PFSK-1 (cell line): Measurements from ENCODE around the gene USPL1.

Experiments
- POLR2AphosphoS5 ChIP-seq: IDR thresholded peaks from 2 replicates; pipeline ENCODE4 v1.6.1; 2012; ENCODE audit warnings: low read depth, mild to moderate bottlenecking, control low read depth, low read length, moderate library complexity
- TF ChIP-seq, protein P1 (sequence below), 2 experiments: IDR thresholded peaks; 2 replicates each; pipeline versions ENCODE4 v1.6.1 to v1.8.0; 2011 to 2012; ENCODE audit warnings: low read depth in 2 of 2, low read length in 2 of 2, control low read depth in 1 of 2, inconsistent platforms in 1 of 2, mild to moderate bottlenecking in 1 of 2, moderate library complexity in 1 of 2; ENCODE audit not compliant: insufficient read depth in 1 of 2

DNA sequence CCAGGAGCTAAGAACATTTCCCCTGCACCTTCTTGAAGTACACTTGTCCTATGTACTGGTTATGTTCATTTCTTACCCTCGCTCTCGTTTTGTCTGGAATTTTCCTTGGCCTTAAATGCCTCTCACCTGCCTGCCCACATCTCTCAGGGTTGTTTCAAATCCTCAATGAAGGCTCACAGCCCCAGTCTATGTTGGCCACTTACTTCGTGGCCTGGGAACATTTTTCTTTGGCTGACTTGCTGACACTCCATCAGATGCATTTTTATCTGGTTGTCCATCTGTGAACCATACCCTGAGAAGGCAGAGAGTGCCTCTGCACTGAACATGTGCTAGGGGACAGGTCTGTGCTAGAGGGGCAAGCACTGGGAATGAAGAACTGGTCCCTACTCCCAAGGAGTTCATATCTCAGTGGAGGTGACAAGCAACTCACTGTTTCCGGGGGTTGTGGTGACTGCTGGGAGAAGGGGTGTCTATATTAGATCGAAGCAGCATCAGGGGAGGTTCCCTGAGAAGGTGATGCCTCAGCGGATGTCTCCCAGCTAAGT, 53.6 kb downstream of the USPL1 start:
- TF ChIP-seq, protein P1, sequence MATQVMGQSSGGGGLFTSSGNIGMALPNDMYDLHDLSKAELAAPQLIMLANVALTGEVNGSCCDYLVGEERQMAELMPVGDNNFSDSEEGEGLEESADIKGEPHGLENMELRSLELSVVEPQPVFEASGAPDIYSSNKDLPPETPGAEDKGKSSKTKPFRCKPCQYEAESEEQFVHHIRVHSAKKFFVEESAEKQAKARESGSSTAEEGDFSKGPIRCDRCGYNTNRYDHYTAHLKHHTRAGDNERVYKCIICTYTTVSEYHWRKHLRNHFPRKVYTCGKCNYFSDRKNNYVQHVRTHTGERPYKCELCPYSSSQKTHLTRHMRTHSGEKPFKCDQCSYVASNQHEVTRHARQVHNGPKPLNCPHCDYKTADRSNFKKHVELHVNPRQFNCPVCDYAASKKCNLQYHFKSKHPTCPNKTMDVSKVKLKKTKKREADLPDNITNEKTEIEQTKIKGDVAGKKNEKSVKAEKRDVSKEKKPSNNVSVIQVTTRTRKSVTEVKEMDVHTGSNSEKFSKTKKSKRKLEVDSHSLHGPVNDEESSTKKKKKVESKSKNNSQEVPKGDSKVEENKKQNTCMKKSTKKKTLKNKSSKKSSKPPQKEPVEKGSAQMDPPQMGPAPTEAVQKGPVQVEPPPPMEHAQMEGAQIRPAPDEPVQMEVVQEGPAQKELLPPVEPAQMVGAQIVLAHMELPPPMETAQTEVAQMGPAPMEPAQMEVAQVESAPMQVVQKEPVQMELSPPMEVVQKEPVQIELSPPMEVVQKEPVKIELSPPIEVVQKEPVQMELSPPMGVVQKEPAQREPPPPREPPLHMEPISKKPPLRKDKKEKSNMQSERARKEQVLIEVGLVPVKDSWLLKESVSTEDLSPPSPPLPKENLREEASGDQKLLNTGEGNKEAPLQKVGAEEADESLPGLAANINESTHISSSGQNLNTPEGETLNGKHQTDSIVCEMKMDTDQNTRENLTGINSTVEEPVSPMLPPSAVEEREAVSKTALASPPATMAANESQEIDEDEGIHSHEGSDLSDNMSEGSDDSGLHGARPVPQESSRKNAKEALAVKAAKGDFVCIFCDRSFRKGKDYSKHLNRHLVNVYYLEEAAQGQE (IDR thresholded peaks at IDR 0.05; ENCODE audit: insufficient read depth in 1 of 2, low read depth in 2 of 2, low read length in 2 of 2), result no peak
- TF ChIP-seq POLR2AphosphoS5, result no peak
